WTC11 (cell line): Measurements from ENCODE around the gene SLC2A4. TPM values are rescaled to one million over a fixed set of nuclear protein-coding genes. Genes with fewer than 3 reads are reported as not detected.

Experiments
- ATAC-seq: fragments of 200-7000 bp; cut with Tn5 transposase; 2 replicates; pipeline ENCODE4 v1.10.0; 2021; ENCODE audit warnings: mild to moderate bottlenecking, moderate library complexity
- CTCF ChIA-PET: fragments of 300-600 bp; sonication (Branson Sonifier 250); formaldehyde crosslinking; loops from one replicate; lab custom pipeline; 2021; ENCODE audit warnings: antibody characterized with exemption; lab: Charles Lee
- POLR2A ChIA-PET: fragments of 350-600 bp; sonication (Branson Sonifier 250); formaldehyde crosslinking; loops from one replicate; lab custom pipeline; 2021; ENCODE audit warnings: antibody characterized with exemption; lab: Charles Lee
- DNase-seq: peaks from one replicate; pipeline ENCODE4 v3.0.0; 2021; ENCODE audit warnings: low spot score
- H3K27ac Mint-ChIP-seq: 2 replicates; pipeline ENCODE4 v1.8.0; 2021; ENCODE audit warnings: mixed read lengths
- H3K27me3 Mint-ChIP-seq: 2 replicates; pipeline ENCODE4 v1.8.0; 2021; ENCODE audit warnings: low read depth, mild to moderate bottlenecking, moderate library complexity, mixed read lengths
- H3K36me3 Mint-ChIP-seq: 2 replicates; pipeline ENCODE4 v1.8.0; 2021; ENCODE audit warnings: mixed read lengths
- H3K4me1 Mint-ChIP-seq: 2 replicates; pipeline ENCODE4 v1.8.0; 2022; ENCODE audit warnings: mixed read lengths
- H3K4me3 Mint-ChIP-seq: 2 replicates; pipeline ENCODE4 v1.8.0; 2021; ENCODE audit warnings: mild to moderate bottlenecking, moderate library complexity, mixed read lengths
- H3K9me3 Mint-ChIP-seq: 2 replicates; pipeline ENCODE4 v1.8.0; 2021; ENCODE audit warnings: mixed read lengths
- ATF3 ChIP-seq: sonication (generic); formaldehyde crosslinking; conservative IDR thresholded peaks from 2 replicates; pipeline ENCODE4 v1.8.1; 2022; ENCODE audit warnings: mild to moderate bottlenecking, missing genetic modification reagents
- CDX4 ChIP-seq: fragments of 250-450 bp; sonication (Bioruptor Pico); IDR thresholded peaks from 2 replicates; pipeline ENCODE4 v1.9.0; 2021; ENCODE audit warnings: moderate library complexity, mild to moderate bottlenecking, inconsistent platforms, borderline replicate concordance
- CREM ChIP-seq: sonication (generic); formaldehyde crosslinking; IDR thresholded peaks from 2 replicates; pipeline ENCODE4 v1.8.1; 2022; ENCODE audit warnings: mild to moderate bottlenecking, missing genetic modification reagents, moderate library complexity
- ERG ChIP-seq: fragments of 250-450 bp; sonication (Bioruptor Pico); IDR thresholded peaks from 2 replicates; pipeline ENCODE4 v1.8.0; 2021; ENCODE audit warnings: mild to moderate bottlenecking
- IRF1 ChIP-seq: sonication (generic); formaldehyde crosslinking; IDR thresholded peaks from 2 replicates; pipeline ENCODE4 v1.8.0; 2023; ENCODE audit warnings: missing genetic modification reagents
- MAX ChIP-seq: sonication (generic); formaldehyde crosslinking; IDR thresholded peaks from 2 replicates; pipeline ENCODE4 v1.8.0; 2022; ENCODE audit warnings: mild to moderate bottlenecking, missing genetic modification reagents
- NFE2L1 ChIP-seq: sonication (generic); formaldehyde crosslinking; IDR thresholded peaks from 2 replicates; pipeline ENCODE4 v1.8.1; 2023; ENCODE audit warnings: missing genetic modification reagents
- RORB ChIP-seq: fragments of 250-450 bp; sonication (Bioruptor Pico); IDR thresholded peaks from 2 replicates; pipeline ENCODE4 v1.9.0; 2021; ENCODE audit warnings: mild to moderate bottlenecking
- TEAD4 ChIP-seq: sonication (generic); formaldehyde crosslinking; IDR thresholded peaks from 2 replicates; pipeline ENCODE4 v1.8.0; 2022; ENCODE audit warnings: mild to moderate bottlenecking, missing genetic modification reagents
- TP53 ChIP-seq: sonication (generic); formaldehyde crosslinking; IDR thresholded peaks from 2 replicates; pipeline ENCODE4 v1.8.1; 2023; ENCODE audit warnings: mild to moderate bottlenecking, missing genetic modification reagents
- ZNF219 ChIP-seq: sonication (generic); formaldehyde crosslinking; IDR thresholded peaks from 2 replicates; pipeline ENCODE4 v1.8.0; 2023; ENCODE audit warnings: missing genetic modification reagents, mild to moderate bottlenecking, borderline replicate concordance
- ZNF263 ChIP-seq: sonication (generic); formaldehyde crosslinking; IDR thresholded peaks from 2 replicates; pipeline ENCODE4 v1.8.1; 2022; ENCODE audit warnings: low read depth, mild to moderate bottlenecking, moderate library complexity, missing genetic modification reagents
- total RNA-seq: library from RNA; stranded (reverse); gene quantifications from 3 replicates; pipeline ENCODE4 v1.2.3, GENCODE V29; 2021
- TF ChIP-seq, protein P1 (sequence below): fragments of 250-450 bp; sonication (Bioruptor Pico); IDR thresholded peaks from 2 replicates; pipeline ENCODE4 v2.1.2; 2022; ENCODE audit warnings: mild to moderate bottlenecking, moderate library complexity
- TF ChIP-seq, protein P2 (sequence below): sonication (generic); formaldehyde crosslinking; conservative IDR thresholded peaks from 2 replicates; pipeline ENCODE4 v1.8.1; 2023; ENCODE audit warnings: mild to moderate bottlenecking, low read depth, missing genetic modification reagents, moderate library complexity
- TF ChIP-seq, protein P3 (sequence below): sonication (generic); formaldehyde crosslinking; IDR thresholded peaks from 2 replicates; pipeline ENCODE4 v1.8.1; 2022; ENCODE audit warnings: low read depth, mild to moderate bottlenecking, moderate library complexity, missing genetic modification reagents, borderline replicate concordance
- TF ChIP-seq, protein P4 (sequence below): sonication (generic); formaldehyde crosslinking; IDR thresholded peaks from 2 replicates; pipeline ENCODE4 v1.8.0; 2023; ENCODE audit warnings: missing genetic modification reagents, mild to moderate bottlenecking, borderline replicate concordance
- TF ChIP-seq, protein P5 (sequence below): sonication (generic); formaldehyde crosslinking; IDR thresholded peaks from 2 replicates; pipeline ENCODE4 v1.8.1; 2023; ENCODE audit warnings: mild to moderate bottlenecking, missing genetic modification reagents

Gene SLC2A4
- total RNA-seq, 1 experiment from 2014 or later, result 6.4 TPM

DNA sequence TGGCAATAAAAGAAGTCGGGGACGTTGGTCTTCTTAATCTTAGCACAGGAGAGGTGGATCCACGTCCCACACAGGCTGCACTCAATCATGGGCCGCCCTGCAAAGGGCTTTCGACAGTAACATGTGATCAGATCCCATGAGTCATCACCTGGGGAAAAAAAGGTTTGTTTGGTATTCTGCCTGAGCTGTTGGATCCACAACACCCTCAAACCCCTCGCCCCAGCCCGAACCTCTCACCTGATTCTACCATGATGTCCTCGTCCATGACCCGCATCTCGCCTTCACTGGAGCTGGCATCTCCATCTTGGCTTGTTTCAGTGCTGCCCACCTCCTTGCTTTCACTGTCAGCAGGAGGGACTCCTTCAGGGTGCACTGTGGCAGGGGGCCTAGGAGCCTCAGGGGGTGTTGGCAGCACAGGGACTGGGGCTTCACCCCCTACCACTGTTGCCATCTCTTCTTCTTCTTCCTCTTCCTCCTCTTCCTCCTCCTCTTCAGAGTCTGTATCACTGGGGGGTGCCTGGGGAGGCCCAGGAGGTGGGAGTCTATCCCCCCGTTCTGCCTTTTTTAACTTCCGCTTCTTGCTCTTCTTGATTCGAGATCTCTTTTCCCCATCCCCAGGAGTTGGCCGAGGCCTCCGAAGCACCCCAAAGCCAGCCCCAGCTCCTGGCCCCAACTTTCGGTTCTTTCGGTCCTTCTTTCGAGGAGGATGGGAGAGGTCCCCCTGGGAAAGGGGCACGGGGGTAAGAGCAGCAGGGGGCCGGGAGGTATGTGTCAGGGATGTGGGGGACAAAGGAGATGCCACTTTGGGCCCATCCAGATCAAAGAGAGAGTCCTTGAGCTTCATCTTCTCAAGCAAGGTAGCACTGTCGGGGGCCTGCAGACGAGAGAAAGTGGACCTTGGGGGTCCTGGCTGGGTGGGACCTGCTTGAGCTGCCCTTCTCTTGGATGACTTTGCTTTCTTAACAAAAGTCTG lies 45.5 kb upstream of the SLC2A4 start:
- H3K4me1 Mint-ChIP-seq, result peaks cover 38% of the 10 kb centered on the region
- ATAC-seq (no peak), DNase-seq (no peak)
- no peaks in the 10 kb centered on the region for H3K27me3 Mint-ChIP-seq
- POLR2A ChIA-PET, result no interaction called here
- no peak overlapping the region for H3K4me3 Mint-ChIP-seq
- H3K27ac Mint-ChIP-seq, result no peak overlapping the region; the same call in none of the 2 replicates
- no peaks in the 10 kb centered on the region for H3K9me3 Mint-ChIP-seq
- CTCF ChIA-PET, result interaction anchor here (6.0 kb wide), 1 partner anchor 15 kb away, joined by 36 read pairs; the partner anchor contains the start of genes ACADVL and DLG4
- TF ChIP-seq CREM (CRISPR knock-in tag) (no peak), MAX (CRISPR knock-in tag) (no peak), CDX4 (no peak), IRF1 (CRISPR knock-in tag) (no peak), TP53 (no peak), NFE2L1 (CRISPR knock-in tag) (no peak), TEAD4 (CRISPR knock-in tag) (no peak), ZNF219 (no peak), ATF3 (no peak), ERG (CRISPR knock-in tag) (no peak), RORB (no peak), ZNF263 (CRISPR knock-in tag) (no peak)
- TF ChIP-seq, protein P1, sequence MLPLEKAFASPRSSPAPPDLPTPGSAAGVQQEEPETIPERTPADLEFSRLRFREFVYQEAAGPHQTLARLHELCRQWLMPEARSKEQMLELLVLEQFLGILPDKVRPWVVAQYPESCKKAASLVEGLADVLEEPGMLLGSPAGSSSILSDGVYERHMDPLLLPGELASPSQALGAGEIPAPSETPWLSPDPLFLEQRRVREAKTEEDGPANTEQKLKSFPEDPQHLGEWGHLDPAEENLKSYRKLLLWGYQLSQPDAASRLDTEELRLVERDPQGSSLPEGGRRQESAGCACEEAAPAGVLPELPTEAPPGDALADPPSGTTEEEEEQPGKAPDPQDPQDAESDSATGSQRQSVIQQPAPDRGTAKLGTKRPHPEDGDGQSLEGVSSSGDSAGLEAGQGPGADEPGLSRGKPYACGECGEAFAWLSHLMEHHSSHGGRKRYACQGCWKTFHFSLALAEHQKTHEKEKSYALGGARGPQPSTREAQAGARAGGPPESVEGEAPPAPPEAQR (CRISPR knock-in tag), result no peak
- TF ChIP-seq, protein P2, sequence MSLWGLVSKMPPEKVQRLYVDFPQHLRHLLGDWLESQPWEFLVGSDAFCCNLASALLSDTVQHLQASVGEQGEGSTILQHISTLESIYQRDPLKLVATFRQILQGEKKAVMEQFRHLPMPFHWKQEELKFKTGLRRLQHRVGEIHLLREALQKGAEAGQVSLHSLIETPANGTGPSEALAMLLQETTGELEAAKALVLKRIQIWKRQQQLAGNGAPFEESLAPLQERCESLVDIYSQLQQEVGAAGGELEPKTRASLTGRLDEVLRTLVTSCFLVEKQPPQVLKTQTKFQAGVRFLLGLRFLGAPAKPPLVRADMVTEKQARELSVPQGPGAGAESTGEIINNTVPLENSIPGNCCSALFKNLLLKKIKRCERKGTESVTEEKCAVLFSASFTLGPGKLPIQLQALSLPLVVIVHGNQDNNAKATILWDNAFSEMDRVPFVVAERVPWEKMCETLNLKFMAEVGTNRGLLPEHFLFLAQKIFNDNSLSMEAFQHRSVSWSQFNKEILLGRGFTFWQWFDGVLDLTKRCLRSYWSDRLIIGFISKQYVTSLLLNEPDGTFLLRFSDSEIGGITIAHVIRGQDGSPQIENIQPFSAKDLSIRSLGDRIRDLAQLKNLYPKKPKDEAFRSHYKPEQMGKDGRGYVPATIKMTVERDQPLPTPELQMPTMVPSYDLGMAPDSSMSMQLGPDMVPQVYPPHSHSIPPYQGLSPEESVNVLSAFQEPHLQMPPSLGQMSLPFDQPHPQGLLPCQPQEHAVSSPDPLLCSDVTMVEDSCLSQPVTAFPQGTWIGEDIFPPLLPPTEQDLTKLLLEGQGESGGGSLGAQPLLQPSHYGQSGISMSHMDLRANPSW (CRISPR knock-in tag), result no peak
- TF ChIP-seq, protein P3, sequence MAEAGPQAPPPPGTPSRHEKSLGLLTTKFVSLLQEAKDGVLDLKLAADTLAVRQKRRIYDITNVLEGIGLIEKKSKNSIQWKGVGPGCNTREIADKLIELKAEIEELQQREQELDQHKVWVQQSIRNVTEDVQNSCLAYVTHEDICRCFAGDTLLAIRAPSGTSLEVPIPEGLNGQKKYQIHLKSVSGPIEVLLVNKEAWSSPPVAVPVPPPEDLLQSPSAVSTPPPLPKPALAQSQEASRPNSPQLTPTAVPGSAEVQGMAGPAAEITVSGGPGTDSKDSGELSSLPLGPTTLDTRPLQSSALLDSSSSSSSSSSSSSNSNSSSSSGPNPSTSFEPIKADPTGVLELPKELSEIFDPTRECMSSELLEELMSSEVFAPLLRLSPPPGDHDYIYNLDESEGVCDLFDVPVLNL, result no peak
- TF ChIP-seq, protein P4, sequence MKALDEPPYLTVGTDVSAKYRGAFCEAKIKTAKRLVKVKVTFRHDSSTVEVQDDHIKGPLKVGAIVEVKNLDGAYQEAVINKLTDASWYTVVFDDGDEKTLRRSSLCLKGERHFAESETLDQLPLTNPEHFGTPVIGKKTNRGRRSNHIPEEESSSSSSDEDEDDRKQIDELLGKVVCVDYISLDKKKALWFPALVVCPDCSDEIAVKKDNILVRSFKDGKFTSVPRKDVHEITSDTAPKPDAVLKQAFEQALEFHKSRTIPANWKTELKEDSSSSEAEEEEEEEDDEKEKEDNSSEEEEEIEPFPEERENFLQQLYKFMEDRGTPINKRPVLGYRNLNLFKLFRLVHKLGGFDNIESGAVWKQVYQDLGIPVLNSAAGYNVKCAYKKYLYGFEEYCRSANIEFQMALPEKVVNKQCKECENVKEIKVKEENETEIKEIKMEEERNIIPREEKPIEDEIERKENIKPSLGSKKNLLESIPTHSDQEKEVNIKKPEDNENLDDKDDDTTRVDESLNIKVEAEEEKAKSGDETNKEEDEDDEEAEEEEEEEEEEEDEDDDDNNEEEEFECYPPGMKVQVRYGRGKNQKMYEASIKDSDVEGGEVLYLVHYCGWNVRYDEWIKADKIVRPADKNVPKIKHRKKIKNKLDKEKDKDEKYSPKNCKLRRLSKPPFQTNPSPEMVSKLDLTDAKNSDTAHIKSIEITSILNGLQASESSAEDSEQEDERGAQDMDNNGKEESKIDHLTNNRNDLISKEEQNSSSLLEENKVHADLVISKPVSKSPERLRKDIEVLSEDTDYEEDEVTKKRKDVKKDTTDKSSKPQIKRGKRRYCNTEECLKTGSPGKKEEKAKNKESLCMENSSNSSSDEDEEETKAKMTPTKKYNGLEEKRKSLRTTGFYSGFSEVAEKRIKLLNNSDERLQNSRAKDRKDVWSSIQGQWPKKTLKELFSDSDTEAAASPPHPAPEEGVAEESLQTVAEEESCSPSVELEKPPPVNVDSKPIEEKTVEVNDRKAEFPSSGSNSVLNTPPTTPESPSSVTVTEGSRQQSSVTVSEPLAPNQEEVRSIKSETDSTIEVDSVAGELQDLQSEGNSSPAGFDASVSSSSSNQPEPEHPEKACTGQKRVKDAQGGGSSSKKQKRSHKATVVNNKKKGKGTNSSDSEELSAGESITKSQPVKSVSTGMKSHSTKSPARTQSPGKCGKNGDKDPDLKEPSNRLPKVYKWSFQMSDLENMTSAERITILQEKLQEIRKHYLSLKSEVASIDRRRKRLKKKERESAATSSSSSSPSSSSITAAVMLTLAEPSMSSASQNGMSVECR, result no peak
- TF ChIP-seq, protein P5, sequence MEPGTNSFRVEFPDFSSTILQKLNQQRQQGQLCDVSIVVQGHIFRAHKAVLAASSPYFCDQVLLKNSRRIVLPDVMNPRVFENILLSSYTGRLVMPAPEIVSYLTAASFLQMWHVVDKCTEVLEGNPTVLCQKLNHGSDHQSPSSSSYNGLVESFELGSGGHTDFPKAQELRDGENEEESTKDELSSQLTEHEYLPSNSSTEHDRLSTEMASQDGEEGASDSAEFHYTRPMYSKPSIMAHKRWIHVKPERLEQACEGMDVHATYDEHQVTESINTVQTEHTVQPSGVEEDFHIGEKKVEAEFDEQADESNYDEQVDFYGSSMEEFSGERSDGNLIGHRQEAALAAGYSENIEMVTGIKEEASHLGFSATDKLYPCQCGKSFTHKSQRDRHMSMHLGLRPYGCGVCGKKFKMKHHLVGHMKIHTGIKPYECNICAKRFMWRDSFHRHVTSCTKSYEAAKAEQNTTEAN, result no peak
- peaks cover 30% of the 10 kb centered on the region for H3K36me3 Mint-ChIP-seq
